Epithelial cell of esophagus (primary cell): ENCODE data around the gene FAM240B.

Source experiments
- DNase-seq: peaks from one replicate; pipeline ENCODE4 v3.0.0; 2010; ENCODE audit warnings: low read depth
- H3K4me3 ChIP-seq: 2 replicates; pipeline ENCODE4 v1.5.1; 2011; ENCODE audit warnings: mild to moderate bottlenecking, low read length, control low read depth
- TF ChIP-seq, protein P1 (sequence below): IDR thresholded peaks from 2 replicates; pipeline ENCODE4 v1.5.1; 2011; ENCODE audit warnings: low read depth, mild to moderate bottlenecking, low read length, control low read depth, inconsistent platforms; ENCODE audit not compliant: insufficient read depth; ENCODE audit errors: missing control alignments

FAM240B gene

DNA sequence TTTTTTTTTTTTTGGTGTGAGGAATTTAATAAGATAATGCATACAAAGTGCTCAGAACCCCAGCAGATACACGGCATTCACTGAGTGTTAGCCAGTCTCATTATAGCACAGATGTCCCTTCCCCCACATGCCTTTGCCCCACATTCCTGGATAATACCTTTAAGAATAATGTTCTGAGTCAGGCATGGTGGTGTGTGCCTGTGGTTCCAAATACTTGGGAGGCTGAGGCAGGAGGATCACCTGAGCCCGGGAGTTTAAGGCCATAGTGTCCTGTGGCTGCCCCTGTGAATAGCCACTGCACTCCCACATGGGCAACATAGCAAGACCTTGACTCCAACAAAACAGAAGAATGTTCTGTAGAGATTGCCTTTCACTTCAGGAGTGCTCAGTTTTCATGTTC, 75.3 kb downstream of the FAM240B start:
- no peak for DNase-seq
- TF ChIP-seq, protein P1, sequence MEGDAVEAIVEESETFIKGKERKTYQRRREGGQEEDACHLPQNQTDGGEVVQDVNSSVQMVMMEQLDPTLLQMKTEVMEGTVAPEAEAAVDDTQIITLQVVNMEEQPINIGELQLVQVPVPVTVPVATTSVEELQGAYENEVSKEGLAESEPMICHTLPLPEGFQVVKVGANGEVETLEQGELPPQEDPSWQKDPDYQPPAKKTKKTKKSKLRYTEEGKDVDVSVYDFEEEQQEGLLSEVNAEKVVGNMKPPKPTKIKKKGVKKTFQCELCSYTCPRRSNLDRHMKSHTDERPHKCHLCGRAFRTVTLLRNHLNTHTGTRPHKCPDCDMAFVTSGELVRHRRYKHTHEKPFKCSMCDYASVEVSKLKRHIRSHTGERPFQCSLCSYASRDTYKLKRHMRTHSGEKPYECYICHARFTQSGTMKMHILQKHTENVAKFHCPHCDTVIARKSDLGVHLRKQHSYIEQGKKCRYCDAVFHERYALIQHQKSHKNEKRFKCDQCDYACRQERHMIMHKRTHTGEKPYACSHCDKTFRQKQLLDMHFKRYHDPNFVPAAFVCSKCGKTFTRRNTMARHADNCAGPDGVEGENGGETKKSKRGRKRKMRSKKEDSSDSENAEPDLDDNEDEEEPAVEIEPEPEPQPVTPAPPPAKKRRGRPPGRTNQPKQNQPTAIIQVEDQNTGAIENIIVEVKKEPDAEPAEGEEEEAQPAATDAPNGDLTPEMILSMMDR = no peak
- H3K4me3 ChIP-seq = no peak overlapping the region
